ENCODE measurements around the gene SMIM17.
A peak's percentile ranks its signal among the peaks of the same experiment; 100 is the strongest.

Gene SMIM17

DNA sequence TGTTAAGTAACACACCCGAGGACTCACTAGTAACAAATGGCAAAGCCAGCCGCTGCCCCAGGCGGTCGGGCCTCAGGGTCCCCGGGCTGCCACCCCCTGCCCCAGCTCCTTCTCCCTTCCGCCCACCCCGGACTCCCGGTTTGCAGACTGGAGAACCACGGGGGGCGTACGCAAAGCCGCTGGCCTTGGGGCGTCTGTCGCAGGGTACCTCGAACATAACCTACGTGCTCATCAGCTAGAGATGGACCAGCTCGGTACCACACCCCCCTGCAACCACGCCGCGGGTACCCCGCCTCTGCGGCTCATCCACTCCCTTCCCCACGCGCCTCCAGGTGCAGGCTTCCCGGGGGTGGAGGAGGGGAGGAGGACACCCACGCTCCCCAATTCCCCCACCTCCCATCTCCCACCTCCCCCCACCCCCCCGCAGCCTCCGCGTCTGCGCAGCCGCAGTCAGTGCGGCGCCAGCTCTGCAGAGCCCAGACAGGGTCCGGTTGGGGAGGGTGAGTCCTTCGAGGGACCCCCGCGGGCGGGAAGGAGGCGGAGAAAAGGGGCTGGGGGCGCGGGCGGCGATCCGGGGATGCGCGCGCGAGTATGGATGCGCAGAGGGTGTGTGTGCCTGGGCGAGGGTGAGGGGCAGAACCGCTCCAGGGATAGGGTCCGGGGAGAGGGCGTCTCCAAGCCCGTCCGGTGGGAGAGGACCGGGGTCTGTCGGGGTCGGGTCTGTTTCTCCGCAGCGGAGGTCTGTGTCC lies at the start of gene SMIM17:
TSS of gene SMIM17 (plus strand) at position 449 of the 749 bp plus-strand sequence. CDS start 2,509 bp downstream, outside the sequence.
- TF ChIP-seq, protein P1, sequence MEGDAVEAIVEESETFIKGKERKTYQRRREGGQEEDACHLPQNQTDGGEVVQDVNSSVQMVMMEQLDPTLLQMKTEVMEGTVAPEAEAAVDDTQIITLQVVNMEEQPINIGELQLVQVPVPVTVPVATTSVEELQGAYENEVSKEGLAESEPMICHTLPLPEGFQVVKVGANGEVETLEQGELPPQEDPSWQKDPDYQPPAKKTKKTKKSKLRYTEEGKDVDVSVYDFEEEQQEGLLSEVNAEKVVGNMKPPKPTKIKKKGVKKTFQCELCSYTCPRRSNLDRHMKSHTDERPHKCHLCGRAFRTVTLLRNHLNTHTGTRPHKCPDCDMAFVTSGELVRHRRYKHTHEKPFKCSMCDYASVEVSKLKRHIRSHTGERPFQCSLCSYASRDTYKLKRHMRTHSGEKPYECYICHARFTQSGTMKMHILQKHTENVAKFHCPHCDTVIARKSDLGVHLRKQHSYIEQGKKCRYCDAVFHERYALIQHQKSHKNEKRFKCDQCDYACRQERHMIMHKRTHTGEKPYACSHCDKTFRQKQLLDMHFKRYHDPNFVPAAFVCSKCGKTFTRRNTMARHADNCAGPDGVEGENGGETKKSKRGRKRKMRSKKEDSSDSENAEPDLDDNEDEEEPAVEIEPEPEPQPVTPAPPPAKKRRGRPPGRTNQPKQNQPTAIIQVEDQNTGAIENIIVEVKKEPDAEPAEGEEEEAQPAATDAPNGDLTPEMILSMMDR (IDR thresholded peaks at IDR 0.05; ENCODE audit: insufficient read depth, low read depth, low read length, missing control alignments), result no peak
- DNase-seq (ENCODE audit: low read depth), result no peak
- H3K4me3 ChIP-seq (ENCODE audit: low read depth, low read length), result no peak within 1 kb of the TSS

DNA sequence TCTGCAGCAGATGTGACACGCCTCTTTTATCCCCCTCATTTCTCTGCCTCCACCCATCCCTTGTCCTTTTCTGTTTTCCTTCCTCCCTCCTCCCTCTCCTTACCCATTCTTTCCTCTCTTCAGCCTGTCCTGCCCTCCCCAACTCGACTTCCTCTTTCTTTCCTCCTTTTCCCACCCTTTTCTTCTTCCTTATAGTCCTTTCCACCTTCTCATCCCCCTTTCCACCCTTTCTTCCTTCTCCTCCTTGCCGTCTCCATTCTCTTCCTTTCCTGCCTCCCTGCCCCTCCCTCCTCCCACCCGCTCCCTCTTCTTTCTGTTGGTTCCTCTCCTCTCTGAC lies 48.5 kb upstream of the SMIM17 start:
- H3K4me3 ChIP-seq (ENCODE audit: low read depth, low read length), result no peak overlapping the region
- TF ChIP-seq, protein P1 (IDR thresholded peaks at IDR 0.05; ENCODE audit: insufficient read depth, low read depth, low read length, missing control alignments), result no peak
- DNase-seq (ENCODE audit: low read depth), result no peak

DNA sequence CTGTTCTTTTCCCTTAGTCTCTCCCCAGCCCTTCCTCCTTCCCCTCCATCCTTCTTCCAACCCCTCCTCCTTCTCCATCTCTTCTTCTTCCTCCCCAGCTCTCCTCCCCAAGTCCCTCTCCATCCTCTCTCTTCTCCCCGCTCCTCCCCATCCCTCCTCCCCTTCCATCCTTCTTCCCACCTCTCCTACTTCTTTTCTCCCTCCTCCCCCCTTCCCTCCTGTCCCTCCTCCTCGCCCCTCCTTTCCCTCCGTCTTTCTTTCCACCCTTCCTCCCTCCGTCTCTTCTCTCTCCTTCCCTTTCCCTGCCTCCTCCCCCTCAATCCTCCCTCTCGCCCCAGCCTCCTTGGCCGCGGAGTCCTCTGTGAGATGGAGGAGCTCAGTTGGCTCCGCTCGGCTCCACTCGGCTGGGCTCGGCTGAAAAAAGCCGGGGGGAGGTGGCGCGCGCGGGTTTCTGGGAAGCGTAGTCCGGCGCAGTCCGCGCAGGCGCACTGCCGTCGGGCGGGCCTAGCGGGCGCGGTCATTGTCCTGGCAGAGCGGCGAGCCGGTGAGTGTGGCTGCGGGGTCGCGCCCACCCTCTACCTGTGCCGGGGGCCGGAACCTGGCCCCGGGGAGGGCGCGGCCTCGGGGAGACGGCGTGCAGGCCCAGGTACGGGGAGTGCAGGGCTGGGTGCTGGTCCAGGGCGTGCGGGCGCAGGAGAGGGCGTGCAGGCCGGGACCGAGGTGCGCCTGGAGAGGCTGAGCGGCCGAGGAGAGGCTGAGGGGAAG lies 48.0 kb upstream of the SMIM17 start, which contains the start of gene ZNF71:
TSS of gene ZNF71 (plus strand) at position 520 of the 765 bp plus-strand sequence. CDS start 6,257 bp downstream, outside the sequence.
- DNase-seq (ENCODE audit: low read depth), result peak; percentile 91
- H3K4me3 ChIP-seq (ENCODE audit: low read depth, low read length), result peak within 1 kb of the TSS; percentile 88
- TF ChIP-seq, protein P1 (IDR thresholded peaks at IDR 0.05; ENCODE audit: insufficient read depth, low read depth, low read length, missing control alignments), result no peak

DNA sequence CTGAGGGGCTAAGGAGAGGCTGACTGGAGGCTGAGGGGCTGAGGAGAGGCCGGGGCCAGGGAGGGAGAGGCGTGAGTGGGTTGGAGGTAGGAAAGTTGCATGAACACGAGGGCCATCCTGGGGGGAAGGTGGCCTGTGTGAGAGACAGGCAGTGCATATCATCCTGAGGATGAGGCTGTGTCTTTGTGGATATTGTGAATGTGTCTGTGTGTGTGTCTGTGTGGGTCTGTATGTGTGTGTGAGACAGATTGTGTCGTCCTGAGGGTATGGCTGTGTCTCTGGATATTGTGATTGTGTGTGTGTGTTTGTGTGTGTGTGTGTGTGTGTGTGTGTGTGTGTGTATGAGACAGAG lies 47.4 kb upstream of the SMIM17 start:
- TF ChIP-seq, protein P1 (IDR thresholded peaks at IDR 0.05; ENCODE audit: insufficient read depth, low read depth, low read length, missing control alignments), result no peak
- peak overlapping the region; percentile 88 for H3K4me3 ChIP-seq (ENCODE audit: low read depth, low read length)
- DNase-seq (ENCODE audit: low read depth), result no peak

DNA sequence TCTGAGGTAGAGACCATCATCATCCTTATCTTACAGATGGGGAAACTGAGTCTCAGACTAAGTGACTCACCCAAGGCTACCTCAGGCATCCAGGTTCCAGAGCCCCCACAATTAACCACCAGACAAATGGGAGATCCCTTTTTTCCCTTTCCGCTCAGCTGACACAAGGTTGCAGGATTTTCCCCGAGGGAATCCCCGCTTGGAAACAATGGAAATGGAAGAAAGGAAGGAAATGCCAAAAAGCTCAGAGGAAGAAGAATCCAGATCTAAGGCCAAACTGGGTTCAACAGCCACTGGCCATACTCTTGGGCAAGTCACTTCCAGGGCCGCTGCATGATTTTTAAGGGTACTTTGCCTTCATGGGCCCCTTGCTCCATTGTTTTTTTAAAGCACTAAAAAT lies 46.3 kb upstream of the SMIM17 start:
- TF ChIP-seq, protein P1 (IDR thresholded peaks at IDR 0.05; ENCODE audit: insufficient read depth, low read depth, low read length, missing control alignments), result no peak
- H3K4me3 ChIP-seq (ENCODE audit: low read depth, low read length), result no peak overlapping the region
- no peak for DNase-seq (ENCODE audit: low read depth)

DNA sequence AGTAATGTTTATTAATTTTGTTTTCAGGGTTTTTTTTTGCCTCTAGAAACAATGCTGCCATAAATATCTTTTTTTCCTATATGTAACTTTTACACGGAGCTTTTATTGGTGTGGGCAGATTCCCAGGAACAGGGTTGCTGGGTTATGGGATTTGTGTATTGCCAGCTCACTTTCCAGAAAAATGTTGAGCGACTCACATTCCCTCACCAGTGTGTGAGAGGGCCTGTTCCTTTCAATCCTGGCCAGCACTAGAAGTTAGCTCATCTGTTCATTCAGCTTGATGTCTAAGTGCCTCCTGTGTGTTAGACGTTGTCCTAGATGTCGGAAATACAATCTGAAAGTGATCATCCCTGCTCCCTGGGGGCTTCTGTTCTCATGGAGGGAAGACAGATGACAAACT lies 45.3 kb upstream of the SMIM17 start:
- no peak overlapping the region for H3K4me3 ChIP-seq (ENCODE audit: low read depth, low read length)
- DNase-seq (ENCODE audit: low read depth), result no peak
- TF ChIP-seq, protein P1 (IDR thresholded peaks at IDR 0.05; ENCODE audit: insufficient read depth, low read depth, low read length, missing control alignments), result no peak
